ENCODE data around the gene TP53I13. TPM values are rescaled to one million over a fixed set of nuclear protein-coding genes. Genes with fewer than 3 reads are reported as not detected.

TP53I13 gene
- total and polyA plus RNA-seq, 2 of the 13 experiments (the other 11 are each of a cell fraction or from before 2014, with no cell fraction given): 16.9 to 25.7 TPM

DNA sequence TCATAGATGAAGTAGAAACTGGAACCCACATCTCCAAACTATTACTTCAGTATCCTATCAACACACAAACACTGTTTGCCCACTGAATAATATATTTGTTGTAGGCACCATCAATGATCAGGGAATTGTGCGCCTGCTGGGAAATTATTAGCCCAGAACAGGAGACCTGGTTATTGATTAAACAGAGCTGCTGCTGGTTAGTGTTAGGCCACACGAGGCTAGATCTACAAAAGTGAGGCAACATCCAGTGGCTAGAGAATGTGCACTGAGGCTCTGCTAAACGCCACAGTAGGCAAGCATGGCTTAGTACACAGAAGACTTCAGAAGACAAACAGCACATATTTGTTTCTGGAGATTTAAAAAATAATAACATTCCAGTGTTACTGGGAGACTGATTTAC, 12.7 kb upstream of the TP53I13 start (continued):
- TF ChIP-seq BHLHE40 (IDR thresholded peaks at IDR 0.05; ENCODE audit: low read length): 0 out of 2 replicates have a peak, but pooled peaks have one; percentile 50
- TF ChIP-seq, protein P1, sequence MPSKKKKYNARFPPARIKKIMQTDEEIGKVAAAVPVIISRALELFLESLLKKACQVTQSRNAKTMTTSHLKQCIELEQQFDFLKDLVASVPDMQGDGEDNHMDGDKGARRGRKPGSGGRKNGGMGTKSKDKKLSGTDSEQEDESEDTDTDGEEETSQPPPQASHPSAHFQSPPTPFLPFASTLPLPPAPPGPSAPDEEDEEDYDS (CRISPR knock-in tag; IDR thresholded peaks at IDR 0.05): peak; percentile 71; the same call in 1 of the 2 replicates
- peak; percentile 38; the same call in 1 of the 2 replicates for TF ChIP-seq FOSL2 (CRISPR knock-in tag; IDR thresholded peaks at IDR 0.05)
- peak; percentile 66; the same call in 1 of the 2 replicates for TF ChIP-seq TBX2 (CRISPR knock-in tag; IDR thresholded peaks at IDR 0.05; ENCODE audit: borderline replicate concordance)
- no peak for TF ChIP-seq TBP (CRISPR knock-in tag; IDR thresholded peaks at IDR 0.05)
- TF ChIP-seq CREB1 (IDR thresholded peaks at IDR 0.05): no peak
- TF ChIP-seq CREB1 (CRISPR knock-in tag; IDR thresholded peaks at IDR 0.05): peak; percentile 64; the same call in 1 of the 2 replicates
- TF ChIP-seq TARDBP (CRISPR knock-in tag; IDR thresholded peaks at IDR 0.05): peak; percentile 25; the same call in 1 of the 2 replicates
- no peak for TF ChIP-seq FOXP1 (IDR thresholded peaks at IDR 0.05)
- peak; percentile 78 for TF ChIP-seq FOXP1 (CRISPR knock-in tag; IDR thresholded peaks at IDR 0.05)
- no peak for TF ChIP-seq RARG (CRISPR knock-in tag; IDR thresholded peaks at IDR 0.05; ENCODE audit: low read depth)

DNA sequence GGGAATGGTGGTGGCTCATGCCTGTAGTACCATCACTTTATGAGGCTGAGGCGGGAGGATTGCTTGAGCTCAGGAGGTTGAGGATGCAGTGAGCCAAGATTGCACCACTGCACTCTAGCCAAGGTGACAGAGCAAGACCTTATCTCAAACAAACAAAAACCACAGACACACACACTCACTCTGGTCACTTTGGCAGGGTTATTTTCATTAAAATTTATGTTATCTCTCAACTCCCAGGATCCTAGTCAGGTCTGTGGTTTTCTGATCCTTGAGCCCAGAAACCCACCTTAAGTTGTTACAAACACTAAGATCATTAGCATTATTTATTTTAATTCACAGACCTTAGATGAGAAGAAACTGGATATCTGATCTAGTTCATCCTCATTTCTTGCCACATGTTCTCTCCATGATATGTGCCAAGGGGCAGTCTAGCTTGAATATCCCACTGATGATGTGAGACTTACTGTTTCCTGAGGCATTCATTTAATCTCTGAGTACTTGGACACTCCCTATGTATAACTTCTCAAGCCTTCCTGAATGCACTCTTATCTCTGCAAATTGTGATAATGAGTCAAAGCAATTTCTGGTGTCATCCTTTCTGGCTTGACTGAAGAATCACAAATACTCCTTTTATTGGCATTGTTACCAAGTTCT, 11.3 kb upstream of the TP53I13 start:
- Histone ChIP-seq H3K27ac (ENCODE audit: extremely low read length, insufficient read depth, low read length) (no peak overlapping the region), H2AFZ (ENCODE audit: low read length) (no peak overlapping the region), H3K4me2 (ENCODE audit: low read depth, low read length) (no peak overlapping the region), H3K36me3 (replicated peaks in 1 of 2; ENCODE audit: control insufficient read depth in 1 of 2, insufficient read depth in 2 of 2, low read length in 2 of 2) (no peaks in the 10 kb centered on the region; a peak in 1 of 5 replicates), H3K4me3 (replicated peaks in 1 of 3; ENCODE audit: insufficient read depth in 1 of 3, low read depth in 2 of 3, low read length in 3 of 3) (no peak overlapping the region), H3K9me3 (ENCODE audit: low read length) (no peaks in the 10 kb centered on the region), H3K9ac (ENCODE audit: insufficient read depth, low read depth, low read length) (no peak overlapping the region), H3K79me2 (ENCODE audit: insufficient read depth, low read length) (no peaks in the 10 kb centered on the region), H4K20me1 (ENCODE audit: insufficient read depth, low read length) (0 out of 2 replicates have a peak, but pooled peaks cover 2% of the 10 kb centered on the region), H3K27me3 (ENCODE audit: control insufficient read depth in 1 of 2, insufficient read depth in 2 of 2, low read length in 2 of 2) (peaks cover 0 to 10% of the 10 kb centered on the region in 2 experiments; a peak in 2 of 5 replicates), H3K4me1 (ENCODE audit: insufficient read depth, low read length) (peaks cover 39% of the 10 kb centered on the region)
- in situ Hi-C loops (cut with HindIII; ENCODE audit: extremely low pct_ligation_motif_present, low pct_unique_long_range_greater_than_20kb): no loop called here
- ATAC-seq: no peak
- WGBS (ENCODE audit: low lambda C conversion rate): 40% methylated on average over 1 of the region's 1 CpG
- FAIRE-seq: peak; percentile 40
- POLR2A ChIA-PET: interaction anchor here (2.1 kb wide), 1 partner anchor 10 kb away, joined by 24 read pairs; the partner anchor contains the start of gene ABHD15
- CTCF ChIA-PET (ENCODE audit: low intra/inter-chr PET ratio, low total read pairs): no interaction called here
- intact Hi-C loops (cut with micrococcal nuclease; ENCODE audit: unreplicated experiment): no loop called here
- TF ChIP-seq CEBPB (IDR thresholded peaks at IDR 0.05; ENCODE audit: borderline replicate concordance, low read depth, low read length) (peak; percentile 27; the same call in 1 of the 2 replicates), RBFOX2 (IDR thresholded peaks at IDR 0.05; ENCODE audit: low read depth, low read length) (no peak), CEBPG (CRISPR knock-in tag; IDR thresholded peaks at IDR 0.05) (0 out of 2 replicates have a peak, but pooled peaks have one; percentile 18)
- TF ChIP-seq, protein P2, sequence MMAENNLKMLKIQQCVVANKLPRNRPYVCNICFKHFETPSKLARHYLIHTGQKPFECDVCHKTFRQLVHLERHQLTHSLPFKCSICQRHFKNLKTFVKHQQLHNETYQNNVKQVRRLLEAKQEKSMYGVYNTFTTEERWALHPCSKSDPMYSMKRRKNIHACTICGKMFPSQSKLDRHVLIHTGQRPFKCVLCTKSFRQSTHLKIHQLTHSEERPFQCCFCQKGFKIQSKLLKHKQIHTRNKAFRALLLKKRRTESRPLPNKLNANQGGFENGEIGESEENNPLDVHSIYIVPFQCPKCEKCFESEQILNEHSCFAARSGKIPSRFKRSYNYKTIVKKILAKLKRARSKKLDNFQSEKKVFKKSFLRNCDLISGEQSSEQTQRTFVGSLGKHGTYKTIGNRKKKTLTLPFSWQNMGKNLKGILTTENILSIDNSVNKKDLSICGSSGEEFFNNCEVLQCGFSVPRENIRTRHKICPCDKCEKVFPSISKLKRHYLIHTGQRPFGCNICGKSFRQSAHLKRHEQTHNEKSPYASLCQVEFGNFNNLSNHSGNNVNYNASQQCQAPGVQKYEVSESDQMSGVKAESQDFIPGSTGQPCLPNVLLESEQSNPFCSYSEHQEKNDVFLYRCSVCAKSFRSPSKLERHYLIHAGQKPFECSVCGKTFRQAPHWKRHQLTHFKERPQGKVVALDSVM (CRISPR knock-in tag; IDR thresholded peaks at IDR 0.05): peak; percentile 91
- BruUV-seq (replicated peaks): no TSS peak
- DNase-seq (ENCODE audit: low spot score): no peak

Measured in HepG2 (cell line).